LoVo (cell line): ENCODE data around the gene FGF5.
"Not testable (repeated sequence)": the region's sequence is repeated elsewhere in the genome, so short reads cannot be mapped to it uniquely, and the experiment has no call there.

Experiments
- DNase-seq: peaks from one replicate; pipeline ENCODE4 v3.0.0-alpha.2; 2016; ENCODE audit warnings: low spot score

FGF5 gene

GRCh38 chr4:80266253-80266901, at the start of gene FGF5:
FGF5 (plus strand) TSS chr4:80266664; CDS start chr4:80266825, 161 bp downstream.
- no peak for DNase-seq

GRCh38 chr4:80219301-80220025, 47.0 kb upstream of the FGF5 start:
- no peak for DNase-seq

GRCh38 chr4:80220711-80221110, 45.8 kb upstream of the FGF5 start:
- no peak for DNase-seq

- no peak for DNase-seq
These were observed 45.3 kb upstream of the FGF5 start for GRCh38 chr4:80221161-80221560.

GRCh38 chr4:80225595-80225994, 40.9 kb upstream of the FGF5 start:
- no peak for DNase-seq

- DNase-seq: no peak
These were observed 40.4 kb upstream of the FGF5 start for GRCh38 chr4:80226094-80226493.

- DNase-seq: no peak
These were observed 38.0 kb upstream of the FGF5 start for GRCh38 chr4:80228460-80228859.

GRCh38 chr4:80229128-80229527, 37.3 kb upstream of the FGF5 start:
- DNase-seq: no peak

GRCh38 chr4:80229590-80229989, 36.9 kb upstream of the FGF5 start:
- DNase-seq: no peak

GRCh38 chr4:80231180-80231579, 35.3 kb upstream of the FGF5 start:
- DNase-seq: no peak

GRCh38 chr4:80232707-80233370, 33.6 kb upstream of the FGF5 start:
- no peak for DNase-seq

GRCh38 chr4:80233390-80233789, 33.1 kb upstream of the FGF5 start:
- DNase-seq: no peak

- DNase-seq: no peak
These were observed 31.0 kb upstream of the FGF5 start for GRCh38 chr4:80235451-80235850.

- no peak for DNase-seq
These were observed 28.5 kb upstream of the FGF5 start for GRCh38 chr4:80237992-80238391.

- DNase-seq: no peak
These were observed 26.8 kb upstream of the FGF5 start for GRCh38 chr4:80239480-80240150.

GRCh38 chr4:80240976-80241375, 25.5 kb upstream of the FGF5 start:
- DNase-seq: no peak

GRCh38 chr4:80243274-80244018, 23.0 kb upstream of the FGF5 start:
- DNase-seq: no peak

GRCh38 chr4:80247484-80247883, 19.0 kb upstream of the FGF5 start:
- not testable (repeated sequence) for DNase-seq

- no peak for DNase-seq
These were observed 17.3 kb upstream of the FGF5 start for GRCh38 chr4:80249144-80249543.

- no peak for DNase-seq
These were observed 14.0 kb upstream of the FGF5 start for GRCh38 chr4:80252427-80252826.

- no peak for DNase-seq
These were observed 13.5 kb upstream of the FGF5 start for GRCh38 chr4:80252953-80253352.

GRCh38 chr4:80253510-80253909, 13.0 kb upstream of the FGF5 start:
- no peak for DNase-seq
